AG20443 (cell line): Measurements from ENCODE around the gene SLC25A39.
"Not testable (repeated sequence)": the region's sequence is repeated elsewhere in the genome, so short reads cannot be mapped to it uniquely, and the experiment has no call there.

Experiments
- DNase-seq: peaks from one replicate; pipeline ENCODE4 v3.0.0; 2012; ENCODE audit warnings: low spot score, mixed read lengths

SLC25A39 gene

DNA sequence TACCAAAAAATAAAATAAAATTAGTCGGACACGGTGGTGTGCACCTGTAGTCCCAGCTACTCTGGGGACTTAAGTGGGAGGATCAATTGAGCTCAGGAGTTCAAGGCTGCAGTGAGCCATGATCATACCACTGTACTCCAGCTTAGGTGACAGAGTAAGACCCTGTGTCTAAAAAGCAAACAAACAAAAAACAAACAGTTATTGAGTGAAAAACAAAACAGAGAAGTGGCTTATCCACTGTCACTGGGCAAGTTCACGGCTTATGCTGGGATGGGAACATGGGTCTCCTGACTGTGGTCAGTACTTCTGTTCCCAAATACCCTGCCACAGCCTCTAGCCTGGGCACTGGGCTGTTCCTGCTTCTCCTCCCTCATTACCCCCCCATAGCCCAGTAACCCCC lies 10.9 kb upstream of the SLC25A39 start:
- no peak for DNase-seq

DNA sequence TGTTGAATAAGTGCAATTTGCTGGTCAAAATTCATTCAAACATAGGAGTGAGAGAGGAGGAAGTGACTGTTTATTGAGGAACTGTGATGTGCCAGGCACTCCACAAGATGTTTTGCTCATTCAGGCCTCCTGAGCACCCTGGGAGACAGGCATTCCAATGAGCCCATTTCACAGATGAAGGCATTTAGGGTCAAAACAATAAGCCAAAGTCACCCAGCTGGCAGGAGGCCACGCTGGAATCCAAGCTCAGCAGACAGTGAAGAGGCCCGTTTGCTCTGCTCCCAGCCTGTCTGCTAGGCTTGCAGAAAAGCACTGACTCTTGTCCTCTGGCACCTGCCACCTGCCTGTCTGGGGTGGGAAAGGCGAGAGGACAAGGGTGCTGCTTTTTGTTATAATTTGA lies 10.1 kb upstream of the SLC25A39 start:
- no peak for DNase-seq

DNA sequence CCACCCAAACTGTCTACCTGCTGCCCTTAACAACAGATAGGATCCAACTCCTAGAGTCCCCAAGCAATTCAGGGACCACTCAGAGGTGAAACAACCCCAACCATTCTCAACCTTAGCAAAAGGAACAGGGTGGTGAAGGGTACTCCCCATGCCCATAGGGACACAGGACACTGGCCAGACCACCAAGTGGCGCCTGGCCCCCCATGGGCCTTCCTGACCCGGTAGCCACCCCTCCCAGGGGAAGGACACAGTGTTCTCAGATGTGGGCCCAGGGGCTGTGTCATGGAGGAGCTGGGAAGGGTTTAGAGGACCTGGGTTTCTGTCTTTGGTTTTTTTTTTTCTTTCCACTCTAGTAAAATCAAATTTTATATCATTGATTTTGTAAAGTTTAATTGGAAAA lies 9.7 kb upstream of the SLC25A39 start:
- no peak for DNase-seq

DNA sequence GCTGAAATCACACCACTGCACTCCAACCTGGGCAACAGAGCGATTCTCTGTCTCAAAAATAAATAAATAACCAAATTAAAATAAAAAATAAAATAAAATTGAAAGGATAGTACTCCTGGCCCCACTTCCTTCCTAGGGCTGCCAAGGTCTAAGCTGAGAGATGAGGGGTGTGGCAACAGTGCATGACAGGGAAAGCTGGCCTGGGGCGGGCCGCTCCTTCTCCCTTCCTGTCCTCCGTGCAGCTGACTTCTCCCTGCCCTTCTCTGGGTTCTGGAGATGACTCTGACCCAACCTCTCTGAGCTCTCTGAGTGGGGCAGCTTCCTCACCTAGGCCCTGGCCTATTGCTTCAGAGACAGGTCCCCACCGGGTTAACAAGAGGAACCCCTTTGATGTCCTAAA lies 8.7 kb upstream of the SLC25A39 start:
- DNase-seq: no peak

DNA sequence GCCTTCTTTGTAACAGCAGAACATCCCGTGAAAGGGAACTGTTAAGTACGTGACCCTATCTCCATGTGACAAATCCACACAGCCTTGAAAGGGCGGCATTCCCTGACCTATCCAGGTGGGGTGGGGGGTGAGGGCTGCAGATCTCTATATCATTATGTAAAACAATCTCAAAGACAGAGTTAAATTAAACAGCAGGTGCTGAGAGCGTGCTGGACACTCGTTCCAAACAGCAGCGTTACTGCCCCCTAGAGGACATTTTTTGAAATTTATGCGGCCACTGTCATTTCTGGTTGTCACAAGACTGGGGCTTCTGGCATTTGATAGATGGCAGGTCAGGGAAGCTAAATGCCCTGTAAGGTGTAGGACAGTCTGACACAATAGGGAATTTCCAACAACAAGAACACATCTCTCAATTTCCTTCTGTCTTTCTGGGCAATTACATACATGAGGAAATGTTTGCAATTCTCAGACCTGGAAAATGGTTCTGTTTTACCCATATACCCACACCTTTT lies 6.7 kb upstream of the SLC25A39 start:
- peak; percentile 70 for DNase-seq

DNA sequence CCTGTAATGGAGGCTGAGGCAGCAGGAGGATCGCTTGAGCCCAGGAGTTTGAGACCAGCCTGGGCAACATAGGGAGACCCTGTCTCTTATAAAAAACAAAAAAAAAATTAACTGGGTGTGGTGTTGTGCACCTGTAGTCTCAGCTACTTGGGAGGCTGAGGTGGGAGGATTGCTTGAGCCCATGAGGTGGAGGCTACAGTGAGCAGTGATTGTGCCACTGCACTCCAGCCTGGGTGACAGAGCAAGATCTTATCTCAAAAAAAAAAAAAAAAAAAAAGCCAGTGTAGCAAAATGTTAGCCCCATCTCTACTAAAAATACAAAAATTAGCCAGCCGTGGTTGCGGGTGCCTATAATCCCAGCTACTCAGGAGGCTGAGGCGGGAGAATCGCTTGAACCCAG lies 5.6 kb upstream of the SLC25A39 start:
- DNase-seq: not testable (repeated sequence)

DNA sequence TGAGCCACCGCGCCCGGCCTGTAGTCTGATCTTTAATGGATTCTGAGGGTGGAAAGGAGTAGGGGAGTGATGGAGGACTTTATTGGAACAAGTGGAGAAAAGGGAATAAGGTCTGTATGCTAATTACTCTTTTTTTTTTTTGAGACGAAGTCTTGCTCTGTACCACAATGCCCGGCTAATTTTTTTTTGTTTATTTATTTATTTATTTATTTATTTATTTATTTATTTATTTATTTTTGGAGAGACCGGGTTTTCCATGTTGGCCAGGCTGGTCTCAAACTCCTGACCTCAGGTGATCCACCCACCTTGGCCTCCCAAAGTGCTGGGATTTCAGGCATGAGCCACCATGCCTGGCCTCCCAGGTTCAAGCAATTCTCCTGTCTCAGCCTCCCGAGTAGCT lies 4.9 kb upstream of the SLC25A39 start:
- not testable (repeated sequence) for DNase-seq

DNA sequence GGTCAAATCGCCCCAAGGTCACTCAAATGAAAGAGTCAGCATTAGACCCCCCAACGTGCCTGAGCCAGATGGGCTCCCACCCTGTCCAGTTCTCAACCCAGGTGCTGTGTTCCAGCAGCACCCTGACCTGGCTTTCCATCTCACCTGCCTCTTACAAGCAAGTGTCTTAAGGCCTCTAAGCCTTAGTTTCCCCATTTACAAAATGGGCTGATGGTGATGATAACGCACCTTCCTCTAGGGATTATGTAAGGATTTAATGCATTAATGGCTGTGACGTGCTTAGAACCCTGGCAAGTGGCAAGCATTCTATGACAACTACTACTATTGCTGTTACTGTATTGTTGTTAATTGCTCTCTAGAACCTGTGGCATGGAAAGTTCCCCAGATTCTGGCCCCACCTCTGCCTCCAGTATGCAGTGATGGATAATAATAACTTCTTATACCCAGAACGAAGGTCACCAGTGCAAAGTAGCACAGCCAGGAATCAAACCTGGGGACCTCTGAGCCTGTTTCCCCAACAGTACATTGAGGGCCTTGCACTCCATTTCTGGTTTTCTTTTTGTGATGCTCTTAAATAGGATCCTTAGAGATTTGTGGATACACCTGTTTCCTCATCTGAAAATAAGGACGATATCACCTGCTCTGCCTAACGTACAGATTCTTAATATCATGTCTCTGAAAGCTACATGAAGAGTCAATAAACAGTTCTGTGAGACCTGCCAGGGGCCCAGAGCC lies 3.3 kb upstream of the SLC25A39 start:
- DNase-seq: no peak

DNA sequence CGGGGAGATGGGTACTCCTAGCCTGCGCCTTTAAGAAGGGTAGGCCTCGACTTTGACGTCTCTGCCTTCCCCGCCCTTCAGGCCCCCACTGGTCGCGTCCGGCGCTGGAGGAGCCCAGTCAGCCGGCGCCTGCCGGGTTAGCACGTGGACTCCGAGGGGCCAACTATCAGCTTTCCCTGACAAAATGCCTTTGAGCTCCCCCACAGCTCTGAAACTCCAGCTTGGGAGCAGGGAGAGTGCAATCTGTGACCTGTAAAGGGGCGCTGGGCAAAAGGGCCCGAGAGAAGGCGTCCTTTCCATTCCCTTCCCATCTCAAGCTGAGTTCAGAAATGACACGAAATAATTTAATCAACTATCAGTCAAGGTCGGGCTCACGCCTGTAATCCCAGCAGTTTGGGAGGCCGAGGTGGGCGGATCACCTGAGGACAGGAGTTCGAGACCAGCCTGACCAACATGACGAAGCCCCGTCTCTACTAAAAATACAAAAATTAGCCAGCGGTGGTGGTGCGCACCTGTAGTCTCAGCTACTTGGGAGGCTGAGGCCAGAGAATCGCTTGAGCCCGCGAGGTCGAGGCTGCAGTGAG lies 2.3 kb upstream of the SLC25A39 start:
- peak; percentile 97 for DNase-seq

DNA sequence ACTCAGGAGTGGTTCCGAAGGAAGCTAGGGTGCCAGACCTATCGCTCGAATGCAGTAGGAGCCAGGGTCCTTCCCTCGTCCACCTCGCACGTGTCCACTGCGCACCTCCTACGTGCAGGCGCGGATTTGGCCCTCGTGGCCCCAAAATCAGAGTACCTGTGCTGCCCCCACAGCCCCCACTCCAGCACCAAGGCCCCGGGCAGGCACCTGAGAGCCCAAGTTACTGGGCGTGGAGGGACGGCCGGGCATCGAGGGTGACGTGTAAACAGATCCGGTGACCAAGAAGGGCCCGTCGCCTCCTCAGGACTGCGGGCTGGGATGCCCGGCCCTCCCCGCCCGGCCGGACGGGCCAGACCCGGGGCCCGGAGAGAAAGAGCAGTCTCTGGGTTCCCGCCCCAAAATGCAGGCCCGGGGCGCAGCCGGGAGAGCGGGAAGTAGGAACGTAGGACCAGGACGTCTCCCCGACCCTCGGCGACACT lies 492 bp downstream of the SLC25A39 start:
- peak; percentile 43 for DNase-seq

DNA sequence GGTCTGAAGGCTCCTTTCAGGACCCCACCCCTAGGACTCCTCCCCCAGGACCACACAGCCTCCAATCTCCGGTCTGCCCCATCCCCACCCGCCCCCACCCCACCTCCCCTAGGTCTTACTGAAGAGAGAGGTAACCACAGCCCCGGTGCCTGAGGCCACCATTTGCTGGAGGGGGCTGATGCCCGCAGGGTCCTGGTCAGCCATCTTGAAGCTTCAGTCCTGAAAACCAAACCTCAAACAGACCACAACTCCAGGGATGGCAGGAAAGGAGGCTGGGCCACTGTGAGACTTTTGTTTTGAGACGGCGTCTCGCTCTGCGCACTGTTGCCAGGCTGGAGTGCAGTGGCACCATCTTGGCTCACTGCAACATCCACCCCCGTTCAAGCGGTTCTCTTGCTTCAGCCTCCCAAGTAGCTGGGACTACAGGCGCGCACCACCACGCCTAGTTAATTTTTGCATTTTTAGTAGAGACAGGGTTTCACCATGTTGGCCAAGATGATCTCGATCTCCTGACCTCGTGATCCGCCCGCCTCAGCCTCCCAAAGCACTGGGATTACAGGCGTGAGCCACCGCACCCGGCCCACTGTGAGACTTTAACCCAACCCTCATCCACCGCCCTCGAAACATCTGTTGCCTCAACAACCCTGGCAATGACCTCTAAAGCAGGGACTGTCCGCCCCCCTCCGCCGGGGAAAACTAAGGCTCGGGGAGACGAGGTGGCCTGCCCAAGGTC lies 1.1 kb downstream of the SLC25A39 start:
- DNase-seq: no peak

DNA sequence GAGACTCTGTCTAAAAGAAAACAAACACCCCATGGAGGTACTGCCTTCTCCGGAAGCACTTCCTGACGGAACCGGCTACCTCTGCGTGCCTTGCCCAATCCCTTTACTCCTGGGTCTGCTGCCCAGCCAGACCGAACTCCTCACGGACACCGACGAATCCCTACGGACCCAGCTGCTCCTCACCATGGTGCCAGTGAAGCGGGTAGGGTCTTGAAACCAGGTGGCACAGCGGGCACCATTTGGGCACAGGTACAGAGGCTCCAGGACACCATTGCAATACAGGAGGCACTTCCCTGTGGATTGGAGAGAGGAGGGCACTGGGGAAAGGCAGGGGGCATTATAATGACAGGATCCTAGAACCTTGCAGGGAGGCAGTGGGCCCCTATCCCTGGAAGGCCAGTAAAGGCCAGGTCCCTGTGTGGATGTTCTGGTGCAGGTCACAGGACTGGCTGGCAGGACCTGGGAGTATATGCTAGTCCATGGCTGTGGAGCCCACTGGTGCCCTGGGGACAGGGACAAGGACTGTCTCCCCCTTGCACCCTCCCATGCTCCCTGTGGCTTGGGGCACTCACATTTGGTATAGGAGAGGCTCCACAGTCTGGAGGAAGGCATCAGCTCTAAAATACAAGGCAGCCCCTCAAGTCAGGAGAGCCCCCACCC lies 2.3 kb downstream of the SLC25A39 start:
- no peak for DNase-seq

DNA sequence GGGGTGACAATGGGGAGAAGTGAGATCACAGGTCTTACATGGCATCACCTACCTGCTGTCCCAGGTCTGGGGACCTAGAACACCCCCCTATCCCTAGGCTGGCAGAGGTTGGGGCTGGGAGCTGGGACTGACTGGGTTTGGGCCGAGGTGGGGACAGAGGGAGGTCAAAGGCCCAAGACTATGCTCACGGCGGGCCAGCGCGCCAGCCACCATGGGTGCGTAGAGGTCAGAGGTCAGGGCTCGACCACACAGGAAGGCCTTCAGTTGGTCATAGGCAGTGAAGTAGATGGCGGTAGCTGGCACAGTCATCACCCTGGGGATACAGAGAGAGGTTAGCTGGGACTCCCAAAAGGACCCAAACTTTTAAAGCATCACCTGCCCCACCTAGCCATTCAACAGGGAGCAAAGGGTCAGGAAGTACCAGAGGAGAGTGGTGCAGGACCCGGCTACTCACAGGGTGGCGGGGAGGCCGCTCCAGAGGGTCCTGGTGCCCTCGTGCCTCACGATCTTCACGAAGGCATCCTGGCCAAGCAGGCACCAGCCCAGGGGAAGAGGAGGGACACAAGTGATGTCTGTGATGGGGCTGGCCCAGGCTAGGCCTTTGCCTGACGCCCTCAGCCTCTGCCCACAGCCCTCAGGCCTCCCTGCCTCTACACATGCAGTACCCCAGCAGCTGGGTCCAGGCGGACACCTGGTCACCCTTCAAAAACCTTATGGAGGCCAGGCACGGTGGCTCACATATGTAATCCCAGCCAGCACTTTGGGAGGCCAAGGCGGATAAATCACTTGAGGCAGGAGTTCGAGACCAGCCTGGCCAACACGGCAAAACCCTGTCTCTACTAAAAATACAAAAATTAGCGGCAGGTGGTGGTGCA lies 3.1 kb downstream of the SLC25A39 start:
- DNase-seq: no peak

DNA sequence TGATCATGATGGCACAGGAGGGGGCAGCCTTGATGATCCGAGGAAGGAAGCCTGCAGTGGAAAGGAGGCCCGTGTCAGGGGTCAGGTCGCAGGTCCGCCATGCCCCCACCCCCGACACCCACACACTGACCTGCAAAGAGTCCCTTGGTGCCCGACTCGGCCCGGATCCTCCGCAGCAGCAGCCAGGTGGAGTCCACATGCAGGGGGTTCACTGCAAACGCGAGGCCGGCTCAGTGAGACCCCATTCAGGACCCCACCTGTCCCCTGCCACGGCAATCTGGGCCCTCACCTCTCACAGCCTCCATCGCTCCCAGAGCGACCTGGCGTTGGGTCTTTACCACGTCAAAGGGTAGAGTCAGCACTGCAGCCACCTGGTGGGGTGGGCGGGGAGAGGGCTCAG lies 4.6 kb downstream of the SLC25A39 start:
- DNase-seq: no peak

DNA sequence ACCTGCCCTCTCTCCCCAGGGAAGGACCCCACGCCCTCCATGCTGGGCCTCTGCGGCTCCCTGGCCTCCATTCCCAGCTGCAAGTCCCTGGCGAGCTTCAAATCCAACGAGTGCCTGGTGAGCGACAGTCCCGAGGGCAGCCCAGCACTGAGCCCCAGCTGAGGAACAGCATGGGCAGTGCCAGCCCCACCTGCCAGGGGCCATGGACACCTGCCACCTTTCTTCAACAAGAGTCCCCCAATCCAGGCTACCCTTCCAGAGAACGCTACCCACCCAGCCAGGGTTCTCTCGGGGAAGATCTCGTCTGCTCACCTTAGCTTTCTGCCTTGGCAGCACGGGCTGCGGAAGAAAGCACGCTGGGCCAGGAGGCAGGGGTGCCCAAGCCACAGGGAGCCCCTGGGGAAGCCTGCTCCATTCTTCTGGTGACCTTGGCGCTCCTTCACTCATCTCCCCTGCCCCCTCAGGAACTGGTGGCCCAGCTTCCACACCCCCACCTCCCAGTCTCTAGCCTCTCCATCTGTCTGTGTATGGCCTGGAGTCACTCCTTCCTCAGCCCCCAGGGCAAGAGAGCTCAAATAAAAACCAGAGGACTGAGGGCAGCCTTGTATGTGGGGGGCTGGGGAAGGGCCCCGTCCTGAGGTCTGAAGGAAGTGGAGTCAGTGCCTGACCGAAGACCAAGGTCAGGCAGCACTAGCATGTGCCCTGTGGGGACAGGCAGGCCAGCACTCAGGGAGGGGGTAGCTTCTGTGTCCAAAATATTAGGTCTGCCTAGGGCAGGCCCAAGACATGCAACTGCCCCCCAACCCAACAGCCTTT lies 6.3 kb downstream of the SLC25A39 start:
- no peak for DNase-seq

DNA sequence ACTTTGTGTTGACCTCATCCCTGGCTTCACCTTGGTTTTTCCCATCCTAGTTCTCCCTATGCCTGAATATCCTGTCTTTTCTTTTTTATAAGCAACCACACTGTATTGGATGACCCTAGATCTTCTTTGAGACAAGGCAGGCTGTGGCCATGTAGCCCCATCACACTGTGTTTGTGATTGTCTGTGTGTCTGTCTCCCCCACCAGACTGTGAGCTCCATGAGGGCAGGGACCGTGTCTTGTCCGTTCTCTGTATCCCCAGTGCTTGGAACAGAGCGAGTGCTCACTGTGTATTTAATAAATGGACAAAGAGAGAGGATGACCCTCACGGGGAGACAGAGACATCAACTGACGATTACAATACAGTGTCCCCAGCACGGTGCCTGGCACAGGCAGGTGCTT lies 7.1 kb downstream of the SLC25A39 start:
- no peak for DNase-seq

DNA sequence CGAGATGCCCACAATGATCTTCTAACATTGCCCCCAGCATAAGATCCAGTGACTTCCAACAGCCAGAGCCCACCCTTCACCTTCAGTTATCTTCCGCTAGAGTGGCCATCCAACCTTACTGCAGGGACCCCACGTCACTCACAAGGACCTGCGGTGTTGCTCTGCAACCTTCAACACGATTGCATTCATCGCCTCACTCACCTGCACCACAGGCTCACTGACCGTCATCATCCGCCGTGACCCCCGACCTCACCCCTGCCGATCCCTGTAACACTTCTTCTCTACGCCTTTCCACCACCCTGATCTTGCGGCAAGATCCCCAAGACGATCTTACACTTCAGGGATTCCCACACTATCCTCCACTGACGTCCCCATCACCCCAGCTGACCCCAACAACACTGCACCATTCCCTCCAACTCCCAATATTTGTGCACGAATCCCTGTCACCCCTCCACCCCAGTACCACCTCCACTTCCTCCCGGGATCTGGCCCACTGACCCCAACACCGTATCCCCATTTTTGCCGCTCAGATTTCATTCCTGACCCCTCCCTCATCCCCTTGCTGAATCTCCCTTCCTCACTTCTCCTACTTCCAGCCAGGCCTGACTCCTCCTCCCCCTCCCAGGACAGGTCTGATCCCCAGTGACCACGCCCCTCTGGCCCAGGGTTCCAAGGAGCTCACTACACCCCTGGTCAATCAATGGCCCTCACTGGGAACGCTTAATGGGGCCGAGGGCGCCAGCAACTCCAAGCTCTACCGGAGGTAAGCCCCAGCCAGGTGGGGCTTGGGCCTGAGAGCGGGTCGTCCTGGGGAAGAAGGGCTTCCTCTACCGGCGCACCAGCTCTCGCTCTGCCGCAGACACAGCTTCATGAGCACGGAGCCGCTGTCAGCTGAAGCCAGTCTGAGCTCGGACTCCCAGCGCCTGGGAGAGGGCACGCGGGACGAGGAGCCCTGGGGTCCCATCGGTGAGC lies 8.6 kb downstream of the SLC25A39 start:
- DNase-seq: no peak

DNA sequence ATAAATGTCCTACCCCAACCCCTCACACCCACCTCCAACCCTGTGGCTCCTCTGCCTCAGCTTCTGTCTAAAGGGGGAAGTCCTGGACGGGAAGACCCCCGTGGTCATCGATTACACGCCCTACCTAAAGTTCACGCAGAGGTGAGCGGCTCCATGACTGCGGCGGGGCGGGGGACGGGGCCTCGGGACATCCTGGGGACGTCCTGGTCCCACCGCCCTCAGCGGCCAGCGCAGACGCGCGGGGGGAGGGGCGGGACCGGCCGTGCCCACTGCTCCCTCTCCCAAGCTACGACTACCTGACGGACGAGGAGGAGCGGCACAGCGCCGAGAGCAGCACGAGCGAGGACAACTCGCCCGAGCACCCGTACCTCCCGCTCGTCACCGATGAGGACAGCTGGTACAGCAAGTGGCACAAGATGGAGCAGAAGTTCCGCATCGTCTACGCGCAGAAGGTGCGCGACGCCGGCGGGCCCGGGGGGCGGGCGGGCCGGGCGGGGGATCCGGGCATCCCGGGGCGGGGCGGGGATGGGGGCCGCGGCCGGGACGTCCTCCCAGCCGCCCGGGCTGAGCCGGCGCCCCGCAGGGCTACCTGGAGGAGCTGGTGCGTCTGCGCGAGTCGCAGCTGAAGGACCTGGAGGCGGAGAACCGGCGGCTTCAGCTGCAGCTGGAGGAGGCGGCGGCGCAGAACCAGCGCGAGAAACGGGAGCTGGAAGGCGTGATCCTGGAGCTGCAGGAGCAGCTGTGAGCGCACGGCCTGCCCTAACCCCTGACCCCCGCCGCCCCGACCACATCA lies 9.6 kb downstream of the SLC25A39 start:
- DNase-seq: peak; percentile 71

DNA sequence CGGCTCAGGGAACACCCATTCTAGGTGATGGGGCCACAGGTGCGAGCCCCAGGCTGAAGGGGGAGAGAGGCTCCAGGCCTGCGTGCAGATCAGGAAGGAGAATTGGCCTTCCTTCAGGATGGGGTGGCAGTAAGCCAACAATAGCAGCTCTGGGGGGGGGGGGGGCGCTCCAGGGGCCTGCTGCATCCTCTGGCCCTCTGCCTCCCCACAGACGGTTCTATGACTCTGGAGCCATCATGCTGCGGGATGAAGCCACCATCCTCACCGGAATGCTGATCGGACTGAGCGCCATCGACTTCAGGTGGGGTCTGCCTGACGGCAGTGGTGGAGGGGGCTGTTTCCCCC lies 10.1 kb downstream of the SLC25A39 start:
- DNase-seq: no peak
